Heart left ventricle (tissue), 16 donors: ENCODE results near the gene PBX1. TPM values are rescaled to one million over a fixed set of nuclear protein-coding genes. Genes with fewer than 3 reads are reported as not detected.

Source experiments
- ATAC-seq, 4 donors: fragments of 200-7000 bp; cut with Tn5 transposase; one replicate each; pipeline ENCODE4 v1.9.1; 2020 to 2022; ENCODE audit warnings: moderate library complexity in 4 of 4, mild to moderate bottlenecking in 3 of 4, moderate number of reproducible peaks in 1 of 4
- DNase-seq, 5 donors: peaks; one replicate each; pipeline ENCODE4 v3.0.0-alpha.2; 2020
- H3K27ac ChIP-seq, 12 donors: fragments of 200-600 bp; sonication (generic) in 4 of 12; one replicate each; pipeline versions ENCODE4 v1.5.0 to v1.8.0; 2016 to 2022; ENCODE audit warnings: mild to moderate bottlenecking in 2 of 12
- H3K27me3 ChIP-seq, 9 donors: fragments of 200-600 bp; sonication (generic) in 2 of 9; one replicate each; pipeline versions ENCODE4 v1.5.1 to v1.8.0; 2016 to 2022; ENCODE audit warnings: mild to moderate bottlenecking in 3 of 9
- H3K36me3 ChIP-seq, 9 donors: fragments of 200-600 bp; sonication (generic) in 2 of 9; one replicate each; pipeline versions ENCODE4 v1.5.0 to v1.8.0; 2018 to 2022; ENCODE audit warnings: mild to moderate bottlenecking in 2 of 9
- H3K4me1 ChIP-seq, 12 donors: fragments of 200-600 bp; sonication (generic) in 4 of 12; one replicate each; pipeline versions ENCODE4 v1.5.0 to v1.8.0; 2016 to 2022; ENCODE audit warnings: mild to moderate bottlenecking in 3 of 12
- H3K4me3 ChIP-seq, 12 donors: fragments of 200-600 bp; sonication (generic) in 4 of 12; one replicate each; pipeline versions ENCODE4 v1.5.0 to v1.8.0; 2017 to 2022; ENCODE audit warnings: mild to moderate bottlenecking in 9 of 12, moderate library complexity in 4 of 12
- H3K9me3 ChIP-seq, 12 donors: fragments of 200-600 bp; sonication (generic) in 4 of 12; one replicate each; pipeline versions ENCODE4 v1.5.0 to v1.8.0; 2016 to 2022; ENCODE audit warnings: mild to moderate bottlenecking in 1 of 12
- CTCF ChIP-seq, 12 donors: fragments of 200-600 bp; sonication (generic) in 4 of 12; IDR thresholded peaks; one replicate each; pipeline versions ENCODE4 v1.5.0 to v1.8.0; 2018 to 2022; ENCODE audit warnings: antibody characterized with exemption in 12 of 12, mild to moderate bottlenecking in 5 of 12
- POLR2A ChIP-seq, 2 donors: fragments of 450-650 bp; IDR thresholded peaks; one replicate each; pipeline ENCODE4 v1.6.1; 2017; ENCODE audit warnings: antibody characterized with exemption in 2 of 2, mild to moderate bottlenecking in 2 of 2, moderate library complexity in 2 of 2
- WGBS, 4 donors: extraction: QIAGEN DNeasy Blood & Tissue Kit in 2 of 4; methylation state at CpG; one replicate each; pipeline versions ENCODE4 v1.1.5 to v1.1.7; 2013 to 2018; 5-methylcytosine and 5-hydroxymethylcytosine counted together
- intact Hi-C, 10 donors: fragments of 100-400 bp; cut with DNase I; formaldehyde crosslinking; loops; one replicate each; pipeline versions ENCODE4 v1.11.1 to v1.14.2; 2022
- polyA plus RNA-seq, 2 donors: library from polyadenylated mRNA; stranded (reverse); fragments of 200-250 nt; gene quantifications; one replicate each; pipeline ENCODE4 v1.2.3, GENCODE V29; 2013
- total RNA-seq, 9 donors: library from RNA; depleted of rRNA in 2 of 9; stranded (reverse); fragments of >200 nt in 2 of 9; fragmentation: NEBNext Ultra II Directional in 3 of 9; extraction: Animal tissue kit (Norgen Biotek cat#: 25700) in 3 of 9; gene quantifications; one replicate each; pipeline versions ENCODE4 v1.1.0 to v1.2.4, GENCODE V29; 2016 to 2023
- donor health status: ischemic (EF 13 %, LVEDD 7.1; RV severe dilation, severe dysfunction).
- donor health status: healthy with polysubstance abuse.
- donor health status: DM: no; HTN: yes; CAD: no.
- donor health status: DM: no; HTN: no; CAD: no.
- donor health status: ischemic (EF 25% LVEDD 6.9; RV normal size, moderate dysfunction).
- donor health status: ischemic (EF 25% LVEDD 5.7; RV mildly dilated, moderate dysfunction).
- donor health status: healthy.
- donor health status: DM: yes; HTN: yes; CAD: no.
- donor health status: ischemic (EF 35%, LVEDD 5.7; RV mildly dilated, moderate dysfunction).
- donor health status: nonischemic (EF 11% LVEDD 7.7; RV severe dilation, severe dysfunction).
- donor health status: DM: yes; HTN: yes; CAD: no.
- donor health status: PGD.
- donor health status: ischemic (EF 29% LVEDD 5.4; RV normal size, mild dysfunction).
- donor health status: nonischemic (EF 23%, LVEDD 6.1; RV moderate dilation, normal function).

PBX1 gene
- total and polyA plus RNA-seq, 11 donors: 15.2 to 78.2 (median 59.1) TPM

- no peak for ATAC-seq
- Histone ChIP-seq H3K4me3 (peak overlapping the region; percentile 58 to 88 (median 73)), H3K4me1 (peaks cover 0 to 24% (median 13%) of the 10 kb centered on the region in 12 donors), H3K27me3 (peaks cover 0 to 6% (median 0%) of the 10 kb centered on the region in 9 donors), H3K36me3 (no peaks in the 10 kb centered on the region), H3K27ac (peak overlapping the region; percentile 46 to 87 (median 84)), H3K9me3 (no peaks in the 10 kb centered on the region)
- DNase-seq: no peak
- intact Hi-C loops: loop anchor here in 7 of 10 donors (2.0 to 10.0 kb wide), 10 partner anchors 47 to 352 kb away; no protein-coding TSS in a partner anchor
- WGBS, 4 donors: 0 to 4% (median 2%) methylated on average over 2 of the region's 2 CpGs
- TF ChIP-seq POLR2A (IDR thresholded peaks at IDR 0.05) (no peak), CTCF (IDR thresholded peaks at IDR 0.05) (no peak)
These were observed 1.6 kb downstream of the PBX1 start for GRCh38 chr1:164560556-164560955.

GRCh38 chr1:164561007-164561406, 2.0 kb downstream of the PBX1 start:
- peak overlapping the region; percentile 58 to 88 (median 73) for H3K4me3 ChIP-seq
- H3K9me3 ChIP-seq: no peaks in the 10 kb centered on the region
- H3K36me3 ChIP-seq: no peaks in the 10 kb centered on the region
- peaks cover 0 to 29% (median 15%) of the 10 kb centered on the region in 12 donors for H3K4me1 ChIP-seq
- DNase-seq (no peak), ATAC-seq (no peak)
- no peak for TF ChIP-seq POLR2A (IDR thresholded peaks at IDR 0.05)
- TF ChIP-seq CTCF (IDR thresholded peaks at IDR 0.05): no peak
- WGBS, 4 donors: 2 to 4% (median 3%) methylated on average over 7 of the region's 7 CpGs
- peak overlapping the region; percentile 46 to 87 (median 84) for H3K27ac ChIP-seq
- H3K27me3 ChIP-seq: peaks cover 0 to 6% (median 0%) of the 10 kb centered on the region in 9 donors
- intact Hi-C loops: loop anchor here in 7 of 10 donors (2.0 to 10.0 kb wide), 10 partner anchors 46 to 352 kb away; no protein-coding TSS in a partner anchor

GRCh38 chr1:164561472-164561871, 2.5 kb downstream of the PBX1 start:
- DNase-seq (no peak), ATAC-seq (no peak)
- Histone ChIP-seq H3K27ac (peak overlapping the region; percentile 46 to 87 (median 84)), H3K9me3 (no peaks in the 10 kb centered on the region), H3K27me3 (peaks cover 0 to 6% (median 0%) of the 10 kb centered on the region in 9 donors), H3K36me3 (no peaks in the 10 kb centered on the region), H3K4me1 (peaks cover 0 to 33% (median 18%) of the 10 kb centered on the region in 12 donors), H3K4me3 (peak overlapping the region; percentile 58 to 88 (median 73))
- TF ChIP-seq POLR2A (IDR thresholded peaks at IDR 0.05): no peak
- no peak for TF ChIP-seq CTCF (IDR thresholded peaks at IDR 0.05)
- WGBS, 4 donors: 6 to 16% (median 12%) methylated on average over 1 of the region's 1 CpG
- intact Hi-C loops: loop anchor here in 7 of 10 donors (2.0 to 10.0 kb wide), 10 partner anchors 46 to 351 kb away; no protein-coding TSS in a partner anchor

- Histone ChIP-seq H3K9me3 (no peaks in the 10 kb centered on the region), H3K36me3 (no peaks in the 10 kb centered on the region), H3K27me3 (peaks cover 0 to 6% (median 0%) of the 10 kb centered on the region in 9 donors), H3K4me1 (peaks cover 0 to 39% (median 19%) of the 10 kb centered on the region in 12 donors), H3K27ac (peak overlapping the region in 10 of 12 donors; percentile 46 to 87 (median 84)), H3K4me3 (peak overlapping the region; percentile 58 to 88 (median 73))
- ATAC-seq: no peak
- DNase-seq: no peak
- intact Hi-C loops: loop anchor here in 7 of 10 donors (5.0 to 10.0 kb wide), 8 partner anchors 45 to 225 kb away; no protein-coding TSS in a partner anchor
- TF ChIP-seq CTCF (IDR thresholded peaks at IDR 0.05) (no peak), POLR2A (IDR thresholded peaks at IDR 0.05) (no peak)
These were observed 3.1 kb downstream of the PBX1 start for GRCh38 chr1:164562061-164562460.
